Epithelial cell of proximal tubule (primary cell): Measurements from ENCODE around the gene COL5A1. TPM values are rescaled to one million over a fixed set of nuclear protein-coding genes. Genes with fewer than 3 reads are reported as not detected.

Experiments used
- DNase-seq: peaks from one replicate; pipeline ENCODE4 v3.0.0-alpha.2; 2011; ENCODE audit warnings: low read depth
- H3K4me3 ChIP-seq: 2 replicates; pipeline ENCODE4 v1.5.1; 2011; ENCODE audit warnings: low read depth, mild to moderate bottlenecking, low read length
- CTCF ChIP-seq: conservative IDR thresholded peaks from 2 replicates; pipeline ENCODE4 v1.5.1; 2012; ENCODE audit warnings: low read depth, mild to moderate bottlenecking, low read length
- total RNA-seq: library from RNA; depleted of rRNA; stranded (reverse); fragments of >200 nt; gene quantifications from 2 replicates; pipeline ENCODE4 v1.2.3, GENCODE V29; 2015

The COL5A1 gene
- total RNA-seq, 1 donor from 2014 or later, result 16.0 TPM

- DNase-seq, result no peak
- no peak overlapping the region for H3K4me3 ChIP-seq
- no peak for TF ChIP-seq CTCF
Observed at GRCh38 chr9:134611046-134611445, 30.6 kb upstream of the COL5A1 start.

- no peak overlapping the region for H3K4me3 ChIP-seq
- no peak for TF ChIP-seq CTCF
- DNase-seq, result no peak
Observed at GRCh38 chr9:134612309-134612708, 29.3 kb upstream of the COL5A1 start.

GRCh38 chr9:134612715-134613114 is 28.9 kb upstream of the COL5A1 start:
- no peak overlapping the region for H3K4me3 ChIP-seq
- no peak for DNase-seq
- TF ChIP-seq CTCF, result no peak

- DNase-seq, result no peak
- H3K4me3 ChIP-seq, result no peak overlapping the region
- no peak for TF ChIP-seq CTCF
Observed at GRCh38 chr9:134614256-134614655, 27.3 kb upstream of the COL5A1 start.

GRCh38 chr9:134616341-134616740 is 25.3 kb upstream of the COL5A1 start:
- no peak for DNase-seq
- TF ChIP-seq CTCF, result no peak
- no peak overlapping the region for H3K4me3 ChIP-seq

- H3K4me3 ChIP-seq, result no peak overlapping the region
- no peak for DNase-seq
- no peak for TF ChIP-seq CTCF
Observed at GRCh38 chr9:134617246-134617645, 24.4 kb upstream of the COL5A1 start.

- no peak for DNase-seq
- TF ChIP-seq CTCF, result no peak
- H3K4me3 ChIP-seq, result no peak overlapping the region
Observed at GRCh38 chr9:134617836-134618162, 23.8 kb upstream of the COL5A1 start.
